ENCODE data around the gene ADGRD1. TPM values are rescaled to one million over a fixed set of nuclear protein-coding genes. Genes with fewer than 3 reads are reported as not detected.

Gene ADGRD1
- total RNA-seq, 1 experiment from 2014 or later: 11.8 TPM

DNA sequence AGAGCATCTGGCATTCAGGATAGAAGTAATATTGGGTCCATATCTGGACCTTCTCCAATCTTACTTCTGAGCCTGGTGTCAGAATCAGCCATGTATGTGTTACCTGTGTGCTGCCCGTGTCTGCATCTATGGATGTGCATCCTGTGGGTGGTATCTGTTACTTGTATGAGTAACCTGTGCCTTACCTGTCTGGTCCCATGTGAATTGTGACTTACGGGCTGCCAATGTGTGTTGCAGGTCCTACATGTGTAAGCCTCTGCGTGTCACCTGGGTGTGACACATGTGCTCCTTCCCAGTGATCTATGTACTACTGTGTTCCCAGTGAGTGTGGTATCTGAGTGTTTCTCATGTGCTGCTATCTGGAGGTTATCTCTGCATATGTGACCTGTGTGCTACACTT lies 208.4 kb downstream of the ADGRD1 start:
- DNase-seq (ENCODE audit: low read depth): no peak

DNA sequence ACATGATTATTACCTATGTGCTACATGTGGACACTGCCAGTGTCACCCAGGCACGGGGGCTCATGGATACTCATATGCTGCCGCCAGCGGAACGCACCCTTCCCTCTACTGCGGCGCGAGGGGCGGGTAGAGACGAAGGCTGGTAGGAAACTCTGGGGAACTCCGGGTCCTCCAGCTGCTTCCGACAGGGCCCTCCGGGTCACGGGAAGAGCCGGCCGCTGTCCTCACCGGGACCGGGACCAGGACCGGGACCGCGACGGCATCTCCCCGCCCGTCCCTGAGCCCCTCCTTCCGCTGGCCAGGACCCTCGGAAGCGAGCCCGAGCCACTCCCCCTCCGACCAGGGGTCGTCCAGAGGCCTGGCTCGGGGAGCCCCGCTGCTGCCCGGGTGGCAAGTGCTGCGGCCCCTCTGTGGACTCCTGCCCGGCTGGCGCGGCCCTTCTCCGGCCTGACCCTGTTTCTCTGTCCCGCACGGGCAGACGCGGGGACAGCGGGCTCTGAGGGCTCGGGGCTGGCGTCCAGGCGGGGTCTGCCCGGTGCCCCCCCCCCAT lies 209.6 kb downstream of the ADGRD1 start:
- DNase-seq (ENCODE audit: low read depth): no peak

DNA sequence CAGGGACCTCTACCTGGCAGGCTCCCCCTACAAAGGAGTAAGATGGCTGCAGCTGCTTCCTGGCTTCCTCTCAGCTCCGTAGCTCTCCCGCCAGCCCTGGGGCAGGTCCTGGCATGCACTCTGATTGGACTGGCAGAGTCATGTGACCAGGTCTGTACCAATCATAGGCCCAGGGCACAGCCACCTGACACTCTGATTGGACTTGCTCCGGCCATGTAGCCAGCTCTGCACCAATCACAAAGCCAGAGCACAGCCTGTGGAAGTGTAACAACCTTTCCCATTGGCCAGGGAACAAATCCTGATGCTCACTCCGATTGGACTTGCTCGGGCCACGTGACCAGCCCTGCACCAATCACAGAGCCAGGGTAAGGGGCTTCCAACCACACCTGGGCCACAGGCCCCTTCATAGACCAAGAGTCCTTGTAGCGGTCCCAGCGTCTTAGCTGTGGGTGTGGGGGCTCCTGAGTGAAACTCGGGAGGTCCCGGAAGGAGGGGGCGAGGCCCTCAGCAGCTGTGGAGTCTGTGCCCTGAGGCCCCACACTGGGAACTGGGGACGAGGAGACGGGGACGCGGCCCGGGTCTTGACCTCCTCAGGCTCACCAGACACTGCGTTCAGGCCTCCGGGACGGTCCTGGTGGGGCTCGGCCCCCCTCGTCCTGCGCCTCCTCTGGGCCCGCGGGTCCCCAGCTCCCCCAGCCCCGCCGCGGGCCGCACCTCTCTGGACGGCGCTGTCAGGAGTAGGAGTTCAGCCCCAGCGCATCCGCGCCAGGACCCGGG lies 210.6 kb downstream of the ADGRD1 start:
- peak; percentile 99 for DNase-seq (ENCODE audit: low read depth)

DNA sequence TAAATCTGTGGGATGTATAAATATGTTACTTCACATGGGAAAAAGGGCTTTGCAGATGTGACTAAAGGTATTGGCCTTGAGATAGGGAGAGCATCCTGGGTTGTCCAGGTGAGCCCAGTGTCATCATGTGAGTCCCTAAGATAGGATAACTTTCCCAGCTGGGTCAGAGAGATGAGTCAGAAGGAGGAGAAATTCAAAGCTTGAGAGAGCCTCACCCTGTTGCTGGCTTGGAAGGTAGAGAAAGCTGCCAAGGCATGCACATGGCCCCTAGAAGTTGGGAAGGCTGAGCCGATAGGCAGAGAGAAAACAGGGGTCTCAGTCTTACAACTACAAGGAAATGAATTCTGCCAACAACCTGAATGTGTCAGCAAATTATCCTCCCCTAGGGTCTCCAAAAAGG lies 213.0 kb downstream of the ADGRD1 start:
- DNase-seq (ENCODE audit: low read depth): no peak

DNA sequence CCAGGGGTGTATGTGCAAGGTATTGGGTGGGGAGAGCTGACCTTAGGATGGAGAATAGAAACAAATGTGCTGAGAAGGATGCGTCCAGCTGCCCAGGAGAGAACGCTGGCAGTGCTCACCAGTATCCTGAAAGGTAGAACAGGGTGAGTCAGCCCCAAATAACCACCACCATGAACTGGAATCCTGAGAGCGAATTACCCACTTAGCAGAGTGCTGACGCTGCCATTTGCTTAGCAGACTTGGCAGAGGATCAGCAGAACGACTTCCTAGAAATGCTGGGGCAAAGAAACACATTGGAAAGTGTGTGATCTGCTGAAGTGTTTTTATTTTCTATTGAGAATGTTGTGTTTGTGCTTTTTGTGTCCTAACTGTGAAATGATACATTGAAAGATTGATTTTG lies 213.6 kb downstream of the ADGRD1 start:
- peak; percentile 64 for DNase-seq (ENCODE audit: low read depth)

DNA sequence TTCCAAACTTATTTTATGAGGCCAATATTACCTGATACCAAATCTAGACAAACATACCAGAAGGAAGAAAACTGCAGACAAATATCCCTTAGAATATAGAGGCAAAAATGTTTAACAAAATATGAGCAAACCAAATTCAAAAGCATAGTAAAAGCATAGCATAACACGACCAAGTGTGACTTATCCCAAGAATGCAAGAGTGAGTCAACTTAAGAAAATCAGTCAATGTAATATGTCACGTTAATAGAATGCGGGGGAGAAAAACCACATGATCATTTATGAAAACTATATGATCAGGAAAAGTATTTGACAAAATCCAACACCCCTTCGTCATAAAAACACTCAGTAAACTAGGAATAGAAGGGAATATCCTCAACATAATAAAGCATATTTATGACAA lies 217.3 kb downstream of the ADGRD1 start:
- DNase-seq (ENCODE audit: low read depth): no peak

DNA sequence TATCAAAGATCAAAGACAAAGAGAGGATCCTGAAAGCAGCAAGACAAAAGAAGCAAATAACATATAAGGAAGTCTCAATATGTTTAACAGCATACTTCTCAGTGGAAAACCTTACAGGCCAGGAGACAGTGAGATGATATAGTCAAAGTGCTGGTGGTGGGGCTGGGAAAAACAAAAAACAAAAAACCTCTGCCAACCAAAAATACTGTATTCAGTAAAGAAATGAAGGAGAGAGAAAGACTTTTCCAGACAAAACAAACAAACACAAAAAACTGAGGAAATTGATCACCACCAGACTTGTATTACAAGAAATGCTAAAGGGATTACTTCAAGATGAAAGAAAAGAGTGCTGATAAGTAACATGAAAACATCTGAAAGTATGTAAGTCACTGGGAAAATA lies 221.2 kb downstream of the ADGRD1 start:
- DNase-seq (ENCODE audit: low read depth): no peak

DNA sequence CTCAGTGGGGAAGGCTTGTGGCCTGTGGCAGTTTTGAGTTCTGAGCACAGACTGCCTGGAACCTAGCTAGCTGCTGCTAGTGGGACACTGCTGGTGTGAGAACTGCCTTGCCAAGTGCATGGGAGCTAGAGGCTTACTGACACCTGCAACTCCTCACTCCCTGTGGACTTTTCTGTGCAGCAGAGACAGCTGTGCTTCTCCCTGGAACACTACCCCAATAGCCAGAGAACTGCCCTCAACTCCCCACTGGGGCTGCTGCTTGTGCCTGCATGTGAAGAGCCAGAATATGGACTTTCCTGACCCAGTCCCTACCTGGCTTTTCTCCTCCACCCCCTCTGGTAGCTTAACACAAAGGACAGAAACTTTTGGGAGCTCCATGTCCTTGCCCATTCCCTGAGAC lies 222.6 kb downstream of the ADGRD1 start:
- no peak for DNase-seq (ENCODE audit: low read depth)

DNA sequence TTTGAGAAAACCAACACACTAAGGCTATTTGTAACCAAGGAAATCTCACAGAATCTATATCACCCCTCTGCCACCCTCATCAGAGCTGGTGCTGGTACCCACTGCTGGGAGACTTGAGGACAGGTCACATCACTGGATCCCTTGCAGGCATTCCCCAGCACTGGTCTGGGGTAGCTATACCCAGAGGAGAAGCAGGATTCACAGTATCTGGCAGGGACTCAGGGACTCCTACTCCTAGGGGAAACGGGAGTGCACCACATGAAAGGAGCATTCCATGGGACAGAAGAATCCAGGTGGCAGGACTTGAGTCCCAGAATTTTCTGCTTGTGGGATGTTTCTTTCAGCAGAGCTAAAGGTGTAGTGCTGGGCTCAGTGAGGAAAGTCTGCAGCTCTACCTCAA lies 223.2 kb downstream of the ADGRD1 start:
- DNase-seq (ENCODE audit: low read depth): no peak

DNA sequence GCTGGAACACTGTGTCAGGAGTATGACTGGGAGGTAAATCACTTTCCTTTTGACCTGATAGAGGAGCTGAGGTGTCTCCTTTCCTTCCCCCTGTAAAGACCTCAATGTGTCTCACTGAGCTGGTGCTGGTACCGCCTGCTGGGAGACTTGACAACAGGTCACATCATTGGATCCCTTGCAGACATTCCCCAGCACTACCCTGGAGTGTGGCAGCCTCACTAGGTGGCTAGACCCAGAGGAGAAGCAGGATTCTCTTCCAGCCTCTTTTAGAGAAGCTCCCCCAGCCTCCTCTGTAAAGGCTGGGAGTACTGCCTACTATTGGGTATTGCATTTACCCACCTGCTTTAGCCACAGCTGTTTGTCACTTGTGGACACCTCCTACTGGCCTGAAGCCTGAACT lies 223.9 kb downstream of the ADGRD1 start:
- no peak for DNase-seq (ENCODE audit: low read depth)

DNA sequence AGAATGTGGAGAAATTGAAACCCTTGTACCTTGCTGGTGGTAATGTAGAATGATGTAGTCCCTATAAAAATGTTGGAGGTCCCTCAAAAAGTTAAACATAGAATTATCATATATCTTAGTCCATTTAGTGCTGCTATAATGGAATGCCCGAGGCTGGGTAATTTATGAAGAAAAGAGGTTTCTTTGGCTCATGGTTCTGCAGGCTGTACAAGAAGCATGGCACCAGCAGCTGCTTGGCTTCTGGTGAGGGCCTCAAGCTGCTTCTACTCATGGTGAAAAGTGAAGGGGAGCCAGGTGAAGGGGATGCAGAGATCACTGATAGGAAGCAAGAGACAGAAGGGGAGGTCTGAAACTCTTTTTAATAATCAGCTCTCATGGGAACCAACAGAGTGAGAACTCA lies 233.9 kb downstream of the ADGRD1 start:
- DNase-seq (ENCODE audit: low read depth): no peak

DNA sequence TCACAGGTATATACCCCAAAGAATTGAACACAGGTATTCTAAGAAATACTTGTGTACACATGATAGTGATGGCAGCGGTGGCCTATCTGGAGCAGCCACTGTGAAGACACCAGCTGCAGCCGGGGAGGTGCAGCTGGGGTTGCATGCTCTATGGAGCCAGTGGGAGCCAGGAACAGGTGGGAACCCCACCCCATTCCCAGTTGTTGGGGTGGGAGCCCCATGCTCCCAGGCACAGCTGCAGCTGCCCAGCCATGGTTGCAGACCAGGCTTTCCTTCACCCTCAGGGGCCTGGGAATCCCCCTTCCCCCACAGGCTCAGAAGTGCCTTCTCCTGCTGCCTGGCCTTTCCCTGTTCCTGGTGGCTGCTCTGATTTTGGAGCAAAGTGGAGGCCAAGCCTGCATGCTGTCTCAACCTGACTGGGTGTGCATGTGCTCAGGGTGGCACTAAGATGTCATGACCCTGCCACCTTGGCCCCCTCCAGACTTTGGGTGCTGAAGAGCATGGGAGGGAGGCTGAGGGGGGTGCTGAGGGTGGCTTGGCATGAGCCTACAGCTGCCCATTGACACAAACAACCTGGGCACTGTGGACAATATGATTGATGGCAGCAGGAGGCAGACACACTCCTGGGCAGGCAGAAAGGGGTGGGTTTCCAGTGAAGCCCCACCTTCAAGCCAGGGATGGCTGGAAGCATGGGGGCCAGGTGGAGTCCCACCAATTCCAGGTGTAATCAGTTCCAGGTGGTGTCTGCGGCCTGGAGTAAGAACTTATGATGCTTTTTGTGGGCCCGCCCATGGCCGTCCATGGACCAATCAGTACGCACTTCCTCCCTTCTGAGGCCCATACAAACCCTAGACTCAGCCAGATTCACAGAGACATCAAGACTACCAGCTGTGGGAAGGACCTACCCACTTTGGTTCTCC lies 234.7 kb downstream of the ADGRD1 start:
- no peak for DNase-seq (ENCODE audit: low read depth)

DNA sequence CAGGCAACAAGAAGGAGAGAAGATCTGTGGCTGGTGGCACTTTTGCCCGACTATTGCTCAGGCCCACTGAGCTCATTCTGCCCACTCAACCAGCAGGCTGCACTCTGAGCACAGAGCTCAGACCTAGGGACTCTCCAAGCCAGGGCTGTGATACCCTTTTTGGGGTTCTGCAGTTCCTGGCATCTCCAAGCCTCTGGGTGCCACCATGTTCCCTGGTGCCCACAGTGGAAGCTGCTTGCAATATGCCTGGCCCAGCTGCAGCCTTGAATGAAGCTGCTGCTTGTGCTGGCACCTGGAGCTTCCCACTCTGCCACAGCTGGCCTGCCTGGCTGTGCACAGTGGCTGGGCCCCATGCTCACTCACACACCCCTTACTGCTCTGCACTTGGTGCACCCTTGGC lies 236.1 kb downstream of the ADGRD1 start:
- DNase-seq (ENCODE audit: low read depth): no peak

DNA sequence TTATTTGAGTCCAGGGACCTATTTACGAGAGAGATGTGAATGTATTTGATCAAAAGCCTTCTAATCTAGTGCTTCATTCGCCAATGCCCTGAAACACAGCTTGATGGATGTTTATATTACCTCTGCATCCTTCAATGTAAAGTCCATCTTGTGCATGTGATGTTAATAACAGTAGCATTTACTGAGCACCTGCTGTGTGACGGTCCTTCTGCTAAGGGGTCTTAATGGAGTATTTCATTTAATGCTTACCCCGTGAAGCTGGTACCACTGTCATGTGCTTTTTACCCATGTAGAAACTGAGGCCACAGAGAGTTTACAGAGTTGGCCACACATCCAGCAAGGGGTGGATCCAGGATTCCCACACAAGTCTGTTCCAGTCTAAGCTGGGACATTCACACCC lies 237.3 kb downstream of the ADGRD1 start:
- no peak for DNase-seq (ENCODE audit: low read depth)

Other genes starting within 250 kb of the ADGRD1 start
- 1.4 and 2.2 TPM in 2 replicates for gene RIMBP2, start 237.6 kb upstream of the ADGRD1 start, total RNA-seq (2014; rRNA removed; shearing (Covaris generic))
- gene STX2, start 114.7 kb upstream of the ADGRD1 start, total RNA-seq (2014; rRNA removed; shearing (Covaris generic)): 19.4 and 24.3 TPM in 2 replicates
- 1,013 and 1,367 TPM in 2 replicates for gene RAN, start 81.8 kb upstream of the ADGRD1 start, total RNA-seq (2014; rRNA removed; shearing (Covaris generic))